ENCODE results near the gene MEF2B.
A peak's percentile ranks its signal among the peaks of the same experiment; 100 is the strongest.
"Not testable (repeated sequence)": the region's sequence is repeated elsewhere in the genome, so short reads cannot be mapped to it uniquely, and the experiment has no call there.

MEF2B gene

GRCh38 chr19:19152668-19153384, 17.2 kb downstream of the MEF2B start:
- no peak overlapping the region for H3K27ac ChIP-seq
- no peak for TF ChIP-seq ZFX (IDR thresholded peaks at IDR 0.05; ENCODE audit: borderline replicate concordance)
- TF ChIP-seq CTCF (IDR thresholded peaks at IDR 0.05): no peak

GRCh38 chr19:19151418-19151817, 18.6 kb downstream of the MEF2B start:
- H3K27ac ChIP-seq: no peak overlapping the region

GRCh38 chr19:19149435-19149834, 20.6 kb downstream of the MEF2B start:
- no peak overlapping the region for H3K27ac ChIP-seq

More at GRCh38 chr19:19151418-19151817, 18.6 kb downstream of the MEF2B start:
- TF ChIP-seq CTCF (IDR thresholded peaks at IDR 0.05) (no peak), ZFX (IDR thresholded peaks at IDR 0.05; ENCODE audit: borderline replicate concordance) (no peak)

GRCh38 chr19:19148504-19148903, 21.6 kb downstream of the MEF2B start:
- not testable (repeated sequence) for H3K27ac ChIP-seq

More at GRCh38 chr19:19149435-19149834, 20.6 kb downstream of the MEF2B start:
- TF ChIP-seq CTCF (IDR thresholded peaks at IDR 0.05) (no peak), ZFX (IDR thresholded peaks at IDR 0.05; ENCODE audit: borderline replicate concordance) (no peak)

GRCh38 chr19:19147344-19147743, 22.7 kb downstream of the MEF2B start:
- TF ChIP-seq ZFX (IDR thresholded peaks at IDR 0.05; ENCODE audit: borderline replicate concordance): no peak
- no peak overlapping the region for H3K27ac ChIP-seq

GRCh38 chr19:19146865-19147264, 23.2 kb downstream of the MEF2B start:
- H3K27ac ChIP-seq: no peak overlapping the region
- TF ChIP-seq CTCF (IDR thresholded peaks at IDR 0.05): no peak
- TF ChIP-seq ZFX (IDR thresholded peaks at IDR 0.05; ENCODE audit: borderline replicate concordance): no peak

- H3K27ac ChIP-seq: no peak overlapping the region
- peak; percentile 95 for TF ChIP-seq CTCF (IDR thresholded peaks at IDR 0.05)
- no peak for TF ChIP-seq ZFX (IDR thresholded peaks at IDR 0.05; ENCODE audit: borderline replicate concordance)
Observed at GRCh38 chr19:19145684-19146608, 24.1 kb downstream of the MEF2B start.

- TF ChIP-seq CTCF (IDR thresholded peaks at IDR 0.05) (no peak), ZFX (IDR thresholded peaks at IDR 0.05; ENCODE audit: borderline replicate concordance) (no peak)
- no peak overlapping the region for H3K27ac ChIP-seq
Observed at GRCh38 chr19:19145281-19145680, 24.8 kb downstream of the MEF2B start.

All from 22Rv1 (cell line).